HG02588 (cell line): ENCODE measurements around the gene PEX11B.
A peak's percentile ranks its signal among the peaks of the same experiment; 100 is the strongest.
"Not testable (repeated sequence)": the region's sequence is repeated elsewhere in the genome, so short reads cannot be mapped to it uniquely, and the experiment has no call there.

ENCODE experiments used
- ATAC-seq: cut with Tn5 transposase; IDR thresholded peaks from one replicate; pipeline ENCODE4 v1.9.1; 2021; ENCODE audit warnings: mild to moderate bottlenecking, moderate library complexity; ENCODE audit not compliant: unreplicated experiment

Gene PEX11B

GRCh38 chr1:145953861-145954260 lies 35.3 kb upstream of the PEX11B start:
- no peak for ATAC-seq

GRCh38 chr1:145952903-145953302 lies 34.4 kb upstream of the PEX11B start:
- no peak for ATAC-seq

- ATAC-seq: no peak
Observed at GRCh38 chr1:145951526-145951925, 33.0 kb upstream of the PEX11B start.

- ATAC-seq: no peak
Observed at GRCh38 chr1:145949219-145949618, 30.7 kb upstream of the PEX11B start.

- ATAC-seq: no peak
Observed at GRCh38 chr1:145947551-145947950, 29.0 kb upstream of the PEX11B start.

- ATAC-seq: no peak
Observed at GRCh38 chr1:145946477-145946986, 28.0 kb upstream of the PEX11B start.

GRCh38 chr1:145944532-145944931 lies 26.0 kb upstream of the PEX11B start:
- ATAC-seq: no peak

GRCh38 chr1:145942871-145943270 lies 24.4 kb upstream of the PEX11B start:
- no peak for ATAC-seq

- no peak for ATAC-seq
Observed at GRCh38 chr1:145942405-145942804, 23.9 kb upstream of the PEX11B start.

- ATAC-seq: no peak
Observed at GRCh38 chr1:145937436-145937835, 18.9 kb upstream of the PEX11B start.

GRCh38 chr1:145936247-145936646 lies 17.7 kb upstream of the PEX11B start:
- no peak for ATAC-seq

GRCh38 chr1:145935708-145936107 lies 17.2 kb upstream of the PEX11B start:
- no peak for ATAC-seq

GRCh38 chr1:145932522-145933009 lies 14.0 kb upstream of the PEX11B start:
- not testable (repeated sequence) for ATAC-seq

GRCh38 chr1:145927916-145928643 lies 9.6 kb upstream of the PEX11B start:
- ATAC-seq: no peak

GRCh38 chr1:145927063-145927886 lies 8.8 kb upstream of the PEX11B start, which contains the start of gene RBM8A:
RBM8A (minus strand) TSS chr1:145927484; CDS start chr1:145927426, 58 bp downstream.
- ATAC-seq: peak; percentile 91

- no peak for ATAC-seq
Observed at GRCh38 chr1:145926686-145927062, 8.2 kb upstream of the PEX11B start.

- ATAC-seq: no peak
Observed at GRCh38 chr1:145922266-145922665, 3.7 kb upstream of the PEX11B start.

- not testable (repeated sequence) for ATAC-seq
Observed at GRCh38 chr1:145920297-145920696, 1.8 kb upstream of the PEX11B start.

- ATAC-seq: peak; percentile 81
Observed at GRCh38 chr1:145918992-145919939, 749 bp upstream of the PEX11B start.

GRCh38 chr1:145917595-145917994 lies 922 bp downstream of the PEX11B start:
- no peak for ATAC-seq

GRCh38 chr1:145916745-145917144 lies 1.8 kb downstream of the PEX11B start:
- no peak for ATAC-seq
